ENCODE results near the gene KRTAP10-11.

DNA sequence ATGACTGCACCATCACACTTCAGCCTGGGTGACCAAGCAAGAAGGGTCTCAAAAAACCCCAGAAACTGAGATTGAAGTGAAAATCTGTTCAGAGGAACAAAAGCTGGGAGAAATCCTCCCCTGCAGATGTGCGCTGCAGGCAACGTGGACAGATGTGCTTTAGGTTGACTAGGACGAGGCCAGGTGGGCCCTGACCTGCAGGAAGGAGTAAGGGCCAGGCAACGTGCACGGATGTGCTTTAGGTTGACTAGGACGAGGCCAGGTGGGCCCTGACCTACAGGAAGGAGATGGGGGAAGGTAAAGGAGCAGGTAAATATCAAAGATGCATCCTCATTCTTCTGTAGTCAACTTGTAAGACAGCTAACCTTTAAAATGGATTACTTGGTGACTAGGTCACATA, 38.3 kb downstream of the KRTAP10-11 start:
- TF ChIP-seq, protein P1, sequence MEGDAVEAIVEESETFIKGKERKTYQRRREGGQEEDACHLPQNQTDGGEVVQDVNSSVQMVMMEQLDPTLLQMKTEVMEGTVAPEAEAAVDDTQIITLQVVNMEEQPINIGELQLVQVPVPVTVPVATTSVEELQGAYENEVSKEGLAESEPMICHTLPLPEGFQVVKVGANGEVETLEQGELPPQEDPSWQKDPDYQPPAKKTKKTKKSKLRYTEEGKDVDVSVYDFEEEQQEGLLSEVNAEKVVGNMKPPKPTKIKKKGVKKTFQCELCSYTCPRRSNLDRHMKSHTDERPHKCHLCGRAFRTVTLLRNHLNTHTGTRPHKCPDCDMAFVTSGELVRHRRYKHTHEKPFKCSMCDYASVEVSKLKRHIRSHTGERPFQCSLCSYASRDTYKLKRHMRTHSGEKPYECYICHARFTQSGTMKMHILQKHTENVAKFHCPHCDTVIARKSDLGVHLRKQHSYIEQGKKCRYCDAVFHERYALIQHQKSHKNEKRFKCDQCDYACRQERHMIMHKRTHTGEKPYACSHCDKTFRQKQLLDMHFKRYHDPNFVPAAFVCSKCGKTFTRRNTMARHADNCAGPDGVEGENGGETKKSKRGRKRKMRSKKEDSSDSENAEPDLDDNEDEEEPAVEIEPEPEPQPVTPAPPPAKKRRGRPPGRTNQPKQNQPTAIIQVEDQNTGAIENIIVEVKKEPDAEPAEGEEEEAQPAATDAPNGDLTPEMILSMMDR (conservative IDR thresholded peaks at IDR 0.05; ENCODE audit: low read length) = no peak
- no peak for TF ChIP-seq EZH2phosphoT487 (IDR thresholded peaks at IDR 0.05; ENCODE audit: borderline replicate concordance, low read depth, low read length)
